ENCODE data around the gene PCYOX1L. TPM values are rescaled to one million over a fixed set of nuclear protein-coding genes. Genes with fewer than 3 reads are reported as not detected.

Gene PCYOX1L
- total RNA-seq, 1 experiment from 2014 or later: 8.3 TPM

DNA sequence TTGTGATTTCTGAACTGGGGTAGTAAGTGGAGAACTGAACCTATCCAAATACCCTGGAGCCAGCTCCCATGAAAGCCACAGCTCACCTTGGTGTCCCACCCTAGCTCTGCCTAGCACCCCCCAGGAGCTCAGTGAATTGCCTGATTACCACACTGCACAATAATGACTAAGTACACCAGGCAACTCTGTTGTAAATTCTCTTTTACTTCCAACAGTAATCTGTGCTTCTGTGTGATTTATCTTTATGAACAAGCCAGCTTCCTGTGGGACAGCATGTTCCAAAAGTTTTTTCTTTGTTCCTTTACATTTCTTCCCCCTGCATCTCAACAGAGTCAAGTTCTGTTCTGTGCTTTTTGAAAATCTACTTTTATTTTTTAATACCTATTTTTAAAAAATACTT, 34.6 kb upstream of the PCYOX1L start:
- H4K20me1 ChIP-seq (ENCODE audit: insufficient read depth): no peaks in the 10 kb centered on the region
- BruUV-seq (replicated peaks): no TSS peak
- H3K9me3 ChIP-seq (ENCODE audit: insufficient read depth, low read depth): no peaks in the 10 kb centered on the region
- H2AFZ ChIP-seq: no peak overlapping the region
- H3K4me2 ChIP-seq: no peak overlapping the region
- TF ChIP-seq, protein P1, sequence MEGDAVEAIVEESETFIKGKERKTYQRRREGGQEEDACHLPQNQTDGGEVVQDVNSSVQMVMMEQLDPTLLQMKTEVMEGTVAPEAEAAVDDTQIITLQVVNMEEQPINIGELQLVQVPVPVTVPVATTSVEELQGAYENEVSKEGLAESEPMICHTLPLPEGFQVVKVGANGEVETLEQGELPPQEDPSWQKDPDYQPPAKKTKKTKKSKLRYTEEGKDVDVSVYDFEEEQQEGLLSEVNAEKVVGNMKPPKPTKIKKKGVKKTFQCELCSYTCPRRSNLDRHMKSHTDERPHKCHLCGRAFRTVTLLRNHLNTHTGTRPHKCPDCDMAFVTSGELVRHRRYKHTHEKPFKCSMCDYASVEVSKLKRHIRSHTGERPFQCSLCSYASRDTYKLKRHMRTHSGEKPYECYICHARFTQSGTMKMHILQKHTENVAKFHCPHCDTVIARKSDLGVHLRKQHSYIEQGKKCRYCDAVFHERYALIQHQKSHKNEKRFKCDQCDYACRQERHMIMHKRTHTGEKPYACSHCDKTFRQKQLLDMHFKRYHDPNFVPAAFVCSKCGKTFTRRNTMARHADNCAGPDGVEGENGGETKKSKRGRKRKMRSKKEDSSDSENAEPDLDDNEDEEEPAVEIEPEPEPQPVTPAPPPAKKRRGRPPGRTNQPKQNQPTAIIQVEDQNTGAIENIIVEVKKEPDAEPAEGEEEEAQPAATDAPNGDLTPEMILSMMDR (conservative IDR thresholded peaks at IDR 0.05): no peak
- TF ChIP-seq EZH2 (IDR thresholded peaks at IDR 0.05; ENCODE audit: low read depth): no peak
- H3K4me3 ChIP-seq: no peak overlapping the region
- ChIA-PET POLR2A (ENCODE audit: unreplicated experiment) (interaction anchor here (0.7 kb wide), 1 partner anchor 200 kb away, joined by 3 read pairs; no protein-coding TSS in a partner anchor), CTCF (interaction anchor here (0.8 kb wide), 1 partner anchor 22 kb away, joined by 3 read pairs; no protein-coding TSS in a partner anchor)
- no peaks in the 10 kb centered on the region for H3K9me2 ChIP-seq (ENCODE audit: insufficient read depth)
- H3K36me3 ChIP-seq (ENCODE audit: low read depth): no peaks in the 10 kb centered on the region
- H3K4me1 ChIP-seq (replicated peaks; ENCODE audit: insufficient read depth): peaks cover 3% of the 10 kb centered on the region; the same call in 1 of the 2 replicates
- intact Hi-C loops (cut with micrococcal nuclease; ENCODE audit: unreplicated experiment): loop anchor here (5.0 kb wide), 1 partner anchor 34 kb away; the partner anchor contains the start of gene PCYOX1L
- H3K27me3 ChIP-seq (ENCODE audit: insufficient read depth, low read depth): no peaks in the 10 kb centered on the region
- no peaks in the 10 kb centered on the region for H3F3A ChIP-seq (ENCODE audit: insufficient read depth, low read depth)
- no peak overlapping the region for H3K27ac ChIP-seq
- no peak for DNase-seq
- no peaks in the 10 kb centered on the region for H3K79me2 ChIP-seq (ENCODE audit: low read depth)

GRCh38 chr5:149323621-149324205, 34.1 kb upstream of the PCYOX1L start:
- intact Hi-C loops (cut with micrococcal nuclease; ENCODE audit: unreplicated experiment): loop anchor here (5.0 kb wide), 1 partner anchor 34 kb away; the partner anchor contains the start of gene PCYOX1L

GRCh38 chr5:149324641-149325040, 33.2 kb upstream of the PCYOX1L start:
- no peak overlapping the region for H2AFZ ChIP-seq
- H3K27ac ChIP-seq: no peak overlapping the region
- H3F3A ChIP-seq (ENCODE audit: insufficient read depth, low read depth): no peaks in the 10 kb centered on the region
- H3K4me2 ChIP-seq: no peak overlapping the region
- no peaks in the 10 kb centered on the region for H4K20me1 ChIP-seq (ENCODE audit: insufficient read depth)
- H3K4me1 ChIP-seq (replicated peaks; ENCODE audit: insufficient read depth): peaks cover 3% of the 10 kb centered on the region; the same call in 1 of the 2 replicates
- no peaks in the 10 kb centered on the region for H3K27me3 ChIP-seq (ENCODE audit: insufficient read depth, low read depth)
- no peak for DNase-seq
- ChIA-PET POLR2A (ENCODE audit: unreplicated experiment) (no interaction called here), CTCF (interaction anchor here (0.6 kb wide), 1 partner anchor 244 kb away, joined by 3 read pairs; no protein-coding TSS in a partner anchor)
- TF ChIP-seq, protein P1 (conservative IDR thresholded peaks at IDR 0.05): no peak
- no peak for TF ChIP-seq EZH2 (IDR thresholded peaks at IDR 0.05; ENCODE audit: low read depth)
- H3K4me3 ChIP-seq: no peak overlapping the region
- no peaks in the 10 kb centered on the region for H3K36me3 ChIP-seq (ENCODE audit: low read depth)
- no peaks in the 10 kb centered on the region for H3K79me2 ChIP-seq (ENCODE audit: low read depth)
- BruUV-seq (replicated peaks): no TSS peak
- no peaks in the 10 kb centered on the region for H3K9me3 ChIP-seq (ENCODE audit: insufficient read depth, low read depth)
- intact Hi-C loops (cut with micrococcal nuclease; ENCODE audit: unreplicated experiment): loop anchor here (5.0 kb wide), 1 partner anchor 33 kb away; the partner anchor contains the start of gene PCYOX1L
- no peaks in the 10 kb centered on the region for H3K9me2 ChIP-seq (ENCODE audit: insufficient read depth)

More at GRCh38 chr5:149323621-149324205, 34.1 kb upstream of the PCYOX1L start:
- Histone ChIP-seq H3K27me3 (ENCODE audit: insufficient read depth, low read depth) (no peaks in the 10 kb centered on the region), H3K4me2 (no peak overlapping the region), H3K4me3 (no peak overlapping the region), H3K27ac (no peak overlapping the region), H3K79me2 (ENCODE audit: low read depth) (no peaks in the 10 kb centered on the region), H3K9me3 (ENCODE audit: insufficient read depth, low read depth) (no peaks in the 10 kb centered on the region), H3K4me1 (replicated peaks; ENCODE audit: insufficient read depth) (peaks cover 3% of the 10 kb centered on the region; the same call in 1 of the 2 replicates), H3F3A (ENCODE audit: insufficient read depth, low read depth) (no peaks in the 10 kb centered on the region), H4K20me1 (ENCODE audit: insufficient read depth) (no peaks in the 10 kb centered on the region), H2AFZ (no peak overlapping the region), H3K9me2 (ENCODE audit: insufficient read depth) (no peaks in the 10 kb centered on the region), H3K36me3 (ENCODE audit: low read depth) (no peaks in the 10 kb centered on the region)
- TF ChIP-seq EZH2 (IDR thresholded peaks at IDR 0.05; ENCODE audit: low read depth): no peak
- TF ChIP-seq, protein P1 (conservative IDR thresholded peaks at IDR 0.05): no peak
- ChIA-PET POLR2A (ENCODE audit: unreplicated experiment) (interaction anchor here (0.7 kb wide), 1 partner anchor 200 kb away, joined by 3 read pairs; no protein-coding TSS in a partner anchor), CTCF (interaction anchor here (0.8 kb wide), 1 partner anchor 21 kb away, joined by 3 read pairs; no protein-coding TSS in a partner anchor)
- BruUV-seq (replicated peaks): no TSS peak
- no peak for DNase-seq

Data from PC-9 (cell line).